Natural killer cell (primary cell): ENCODE results near the gene UMAD1. TPM values are rescaled to one million over a fixed set of nuclear protein-coding genes. Genes with fewer than 3 reads are reported as not detected.

Experiments
- ATAC-seq, 3 donors: fragments of 150-1000 bp in 2 of 3; fragments of 200-7000 bp in 1 of 3; cut with Tn5 transposase; 1 replicate in 1 of 3; 2 replicates in 2 of 3; pipeline ENCODE4 v1.10.0; 2021; ENCODE audit warnings: mild to moderate bottlenecking in 2 of 3, moderate library complexity in 2 of 3
- DNase-seq, 2 donors: peaks; one replicate each; pipeline versions ENCODE4 v3.0.0 to v3.0.0-alpha.2; 2013 to 2021; ENCODE audit warnings: mixed read lengths in 1 of 2
- H3K27ac ChIP-seq: one replicate; pipeline ENCODE4 v1.5.1; 2013; ENCODE audit warnings: mild to moderate bottlenecking, low read length
- H3K27me3 ChIP-seq: one replicate; pipeline ENCODE4 v1.6.1; 2013; ENCODE audit warnings: low read length; ENCODE audit not compliant: control insufficient read depth, insufficient read depth
- H3K36me3 ChIP-seq: one replicate; pipeline ENCODE4 v1.6.1; 2013; ENCODE audit warnings: low read length; ENCODE audit not compliant: control insufficient read depth, insufficient read depth
- H3K4me1 ChIP-seq: one replicate; pipeline ENCODE4 v1.6.1; 2013; ENCODE audit warnings: low read length; ENCODE audit not compliant: control insufficient read depth, insufficient read depth
- H3K4me3 ChIP-seq: one replicate; pipeline ENCODE4 v1.5.1; 2013; ENCODE audit warnings: low read length
- H3K9me3 ChIP-seq: one replicate; pipeline ENCODE4 v1.6.1; 2013; ENCODE audit warnings: low read length; ENCODE audit not compliant: control insufficient read depth, insufficient read depth
- H3K27ac Mint-ChIP-seq, 2 donors: one replicate each; pipeline ENCODE4 v1.8.0; 2022; ENCODE audit warnings: mild to moderate bottlenecking in 2 of 2, mixed read lengths in 2 of 2, moderate library complexity in 1 of 2
- H3K27me3 Mint-ChIP-seq, 2 donors: one replicate each; pipeline ENCODE4 v1.8.0; 2022; ENCODE audit warnings: low read depth in 2 of 2, mixed read lengths in 2 of 2
- H3K36me3 Mint-ChIP-seq: one replicate; pipeline ENCODE4 v1.8.0; 2022; ENCODE audit warnings: mixed read lengths
- H3K4me1 Mint-ChIP-seq, 2 donors: one replicate each; pipeline ENCODE4 v1.8.0; 2022; ENCODE audit warnings: mixed read lengths in 2 of 2
- H3K4me3 Mint-ChIP-seq: one replicate; pipeline ENCODE4 v1.8.0; 2022; ENCODE audit warnings: mild to moderate bottlenecking, moderate library complexity, mixed read lengths
- H3K9me3 Mint-ChIP-seq, 2 donors: one replicate each; pipeline ENCODE4 v1.8.0; 2022; ENCODE audit warnings: mixed read lengths in 2 of 2
- CTCF ChIP-seq: fragments of 200-600 bp; IDR thresholded peaks from one replicate; pipeline ENCODE4 v1.8.0; 2022; ENCODE audit warnings: antibody characterized with exemption
- WGBS: methylation state at CpG from one replicate; pipeline ENCODE4 v1.1.7; 2013; ENCODE audit warnings: missing lambda C conversion rate; ENCODE audit not compliant: insufficient coverage; 5-methylcytosine and 5-hydroxymethylcytosine counted together
- intact Hi-C: fragments of 100-400 bp; cut with micrococcal nuclease; formaldehyde crosslinking; loops from one replicate; pipeline ENCODE4 v1.14.2; 2022
- total RNA-seq, 4 donors: library from RNA; stranded (reverse); fragments of 120-200 nt in 1 of 4; gene quantifications; one replicate each; pipeline versions ENCODE4 v1.2.3 to v1.2.4, GENCODE V29; 2013 to 2022

UMAD1 gene
- total RNA-seq, 3 donors from 2014 or later (not counting 1 experiment from before 2014, with no cell fraction given) = 12.3 to 16.5 (median 14.6) TPM

- H3K27me3 ChIP-seq = no peaks in the 10 kb centered on the region
- no peak for DNase-seq
- H3K27me3 Mint-ChIP-seq = no peaks in the 10 kb centered on the region
- no peak overlapping the region for H3K27ac ChIP-seq
- no peaks in the 10 kb centered on the region for H3K36me3 Mint-ChIP-seq
- no peak overlapping the region for H3K4me3 ChIP-seq
- H3K4me1 Mint-ChIP-seq = peaks cover 0 to 6% of the 10 kb centered on the region in 2 donors
- WGBS = 87% methylated on average over 3 of the region's 3 CpGs
- ATAC-seq = no peak
- TF ChIP-seq CTCF = no peak
- H3K4me1 ChIP-seq = no peaks in the 10 kb centered on the region
- H3K27ac Mint-ChIP-seq = no peak overlapping the region
- H3K4me3 Mint-ChIP-seq = no peak overlapping the region
- no peaks in the 10 kb centered on the region for H3K9me3 ChIP-seq
- H3K9me3 Mint-ChIP-seq = no peaks in the 10 kb centered on the region
- no peaks in the 10 kb centered on the region for H3K36me3 ChIP-seq
- intact Hi-C loops = no loop called here
These were observed 268.1 kb downstream of the UMAD1 start for GRCh38 chr7:7908622-7909145.

GRCh38 chr7:7909376-7909775 is 268.8 kb downstream of the UMAD1 start:
- H3K36me3 ChIP-seq = no peaks in the 10 kb centered on the region
- TF ChIP-seq CTCF = no peak
- H3K9me3 ChIP-seq = no peaks in the 10 kb centered on the region
- H3K4me3 ChIP-seq = no peak overlapping the region
- H3K27ac Mint-ChIP-seq = no peak overlapping the region
- no peaks in the 10 kb centered on the region for H3K9me3 Mint-ChIP-seq
- ATAC-seq (no peak), DNase-seq (no peak)
- H3K27me3 ChIP-seq = no peaks in the 10 kb centered on the region
- H3K4me1 Mint-ChIP-seq = peaks cover 0 to 6% of the 10 kb centered on the region in 2 donors
- H3K36me3 Mint-ChIP-seq = no peaks in the 10 kb centered on the region
- H3K4me3 Mint-ChIP-seq = no peak overlapping the region
- intact Hi-C loops = no loop called here
- H3K27me3 Mint-ChIP-seq = no peaks in the 10 kb centered on the region
- WGBS = 84% methylated on average over 4 of the region's 4 CpGs
- H3K4me1 ChIP-seq = no peaks in the 10 kb centered on the region
- no peak overlapping the region for H3K27ac ChIP-seq

GRCh38 chr7:7911369-7912123 is 271.0 kb downstream of the UMAD1 start:
- H3K9me3 Mint-ChIP-seq = no peaks in the 10 kb centered on the region
- DNase-seq (no peak), ATAC-seq (peak in 1 of 3 donors; percentile 75)
- Histone ChIP-seq H3K27ac (no peak overlapping the region), H3K9me3 (no peaks in the 10 kb centered on the region), H3K4me3 (no peak overlapping the region), H3K4me1 (no peaks in the 10 kb centered on the region), H3K36me3 (no peaks in the 10 kb centered on the region), H3K27me3 (no peaks in the 10 kb centered on the region)
- H3K4me3 Mint-ChIP-seq = no peak overlapping the region
- no peaks in the 10 kb centered on the region for H3K36me3 Mint-ChIP-seq
- WGBS = 76% methylated on average over 4 of the region's 4 CpGs
- no peaks in the 10 kb centered on the region for H3K27me3 Mint-ChIP-seq
- no peak overlapping the region for H3K27ac Mint-ChIP-seq
- no peak for TF ChIP-seq CTCF
- intact Hi-C loops = no loop called here
- H3K4me1 Mint-ChIP-seq = peaks cover 0 to 6% of the 10 kb centered on the region in 2 donors

GRCh38 chr7:7912937-7913336 is 272.4 kb downstream of the UMAD1 start:
- Mint-ChIP-seq H3K9me3 (no peaks in the 10 kb centered on the region), H3K4me3 (no peak overlapping the region), H3K27me3 (no peaks in the 10 kb centered on the region), H3K36me3 (no peaks in the 10 kb centered on the region), H3K27ac (no peak overlapping the region), H3K4me1 (peaks cover 0 to under 1% of the 10 kb centered on the region in 2 donors)
- Histone ChIP-seq H3K27ac (no peak overlapping the region), H3K9me3 (no peaks in the 10 kb centered on the region), H3K27me3 (no peaks in the 10 kb centered on the region), H3K36me3 (no peaks in the 10 kb centered on the region), H3K4me1 (no peaks in the 10 kb centered on the region), H3K4me3 (no peak overlapping the region)
- WGBS = no CpG with 5 or more reads among the region's 3 CpGs
- DNase-seq (no peak), ATAC-seq (no peak)
- intact Hi-C loops = no loop called here
- no peak for TF ChIP-seq CTCF
